GM12865 (cell line): ENCODE results near the gene KLHL25.

Source experiments
- DNase-seq: peaks from one replicate; pipeline ENCODE4 v3.0.0; 2010; ENCODE audit warnings: low read depth
- H3K4me3 ChIP-seq: 2 replicates; pipeline ENCODE4 v1.5.1; 2011; ENCODE audit warnings: mild to moderate bottlenecking, low read depth, low read length, control low read depth
- TF ChIP-seq, protein P1 (sequence below): IDR thresholded peaks from 2 replicates; pipeline ENCODE4 v1.5.1; 2011; ENCODE audit warnings: low read length, control low read depth, low read depth, inconsistent platforms; ENCODE audit not compliant: insufficient read depth; ENCODE audit errors: missing control alignments

The KLHL25 gene

DNA sequence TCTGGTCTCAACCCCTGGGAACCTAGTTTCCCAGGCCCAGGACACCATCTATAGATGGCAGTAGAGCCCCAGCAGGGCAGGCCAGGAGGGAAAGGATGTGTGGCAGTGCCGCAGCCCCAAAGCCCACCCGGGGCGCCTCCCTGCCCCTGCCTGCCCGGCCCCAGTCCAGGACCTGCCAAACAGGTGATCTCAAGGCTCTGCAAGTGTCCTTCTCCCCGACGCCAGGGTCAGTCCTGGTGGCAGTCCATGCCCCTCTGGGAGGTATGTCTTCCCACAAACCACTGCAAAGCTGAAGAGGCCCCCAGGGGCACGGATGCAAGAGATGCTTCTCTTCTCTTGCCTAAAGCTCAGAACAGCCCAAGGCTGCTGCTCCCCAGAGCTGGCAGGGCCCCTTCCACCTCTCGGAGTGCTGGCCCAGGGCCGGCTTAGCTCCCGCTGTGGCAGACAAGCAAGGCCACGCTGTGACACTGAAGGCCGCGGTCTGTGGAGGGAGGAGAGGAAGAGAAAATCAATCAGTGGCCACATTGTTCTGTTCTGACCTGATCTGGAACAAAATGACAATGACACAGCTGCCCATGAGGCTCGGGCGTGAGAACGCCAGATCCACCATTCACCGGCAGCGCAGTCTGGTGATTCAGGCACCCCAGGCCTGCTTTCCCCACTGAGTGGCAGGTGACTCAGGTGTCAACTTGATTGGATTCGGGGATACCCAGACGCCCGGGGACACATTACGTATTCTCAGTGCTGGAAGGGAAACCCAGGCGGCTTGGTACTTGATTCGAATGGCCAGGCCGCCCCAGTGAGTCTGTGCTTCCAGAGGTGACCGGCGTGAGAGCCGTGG is 34.0 kb downstream of the KLHL25 start:
- no peak overlapping the region for H3K4me3 ChIP-seq
- TF ChIP-seq, protein P1, sequence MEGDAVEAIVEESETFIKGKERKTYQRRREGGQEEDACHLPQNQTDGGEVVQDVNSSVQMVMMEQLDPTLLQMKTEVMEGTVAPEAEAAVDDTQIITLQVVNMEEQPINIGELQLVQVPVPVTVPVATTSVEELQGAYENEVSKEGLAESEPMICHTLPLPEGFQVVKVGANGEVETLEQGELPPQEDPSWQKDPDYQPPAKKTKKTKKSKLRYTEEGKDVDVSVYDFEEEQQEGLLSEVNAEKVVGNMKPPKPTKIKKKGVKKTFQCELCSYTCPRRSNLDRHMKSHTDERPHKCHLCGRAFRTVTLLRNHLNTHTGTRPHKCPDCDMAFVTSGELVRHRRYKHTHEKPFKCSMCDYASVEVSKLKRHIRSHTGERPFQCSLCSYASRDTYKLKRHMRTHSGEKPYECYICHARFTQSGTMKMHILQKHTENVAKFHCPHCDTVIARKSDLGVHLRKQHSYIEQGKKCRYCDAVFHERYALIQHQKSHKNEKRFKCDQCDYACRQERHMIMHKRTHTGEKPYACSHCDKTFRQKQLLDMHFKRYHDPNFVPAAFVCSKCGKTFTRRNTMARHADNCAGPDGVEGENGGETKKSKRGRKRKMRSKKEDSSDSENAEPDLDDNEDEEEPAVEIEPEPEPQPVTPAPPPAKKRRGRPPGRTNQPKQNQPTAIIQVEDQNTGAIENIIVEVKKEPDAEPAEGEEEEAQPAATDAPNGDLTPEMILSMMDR, result no peak
- DNase-seq, result no peak

DNA sequence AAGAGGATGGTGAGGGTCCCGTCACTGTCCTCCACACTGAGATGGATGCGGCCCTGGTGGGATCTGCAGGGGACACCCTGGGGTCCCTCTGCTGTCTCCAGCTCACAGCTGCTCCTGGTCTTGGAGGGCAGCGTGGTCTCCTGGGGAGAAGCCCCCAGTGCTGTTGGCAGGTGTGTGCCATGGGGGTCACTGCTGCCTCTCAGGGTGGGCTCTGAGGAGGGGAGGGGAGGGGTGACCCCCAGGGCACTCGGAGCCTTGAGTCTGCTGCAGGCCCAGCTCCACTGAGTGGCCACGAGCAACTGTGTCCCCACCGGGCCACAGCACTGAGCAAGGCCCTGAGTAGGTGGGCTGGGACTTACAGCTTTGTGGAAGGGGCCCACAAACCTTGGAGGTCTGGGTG is 34.7 kb downstream of the KLHL25 start:
- no peak for DNase-seq
- no peak overlapping the region for H3K4me3 ChIP-seq
- TF ChIP-seq, protein P1, result no peak

DNA sequence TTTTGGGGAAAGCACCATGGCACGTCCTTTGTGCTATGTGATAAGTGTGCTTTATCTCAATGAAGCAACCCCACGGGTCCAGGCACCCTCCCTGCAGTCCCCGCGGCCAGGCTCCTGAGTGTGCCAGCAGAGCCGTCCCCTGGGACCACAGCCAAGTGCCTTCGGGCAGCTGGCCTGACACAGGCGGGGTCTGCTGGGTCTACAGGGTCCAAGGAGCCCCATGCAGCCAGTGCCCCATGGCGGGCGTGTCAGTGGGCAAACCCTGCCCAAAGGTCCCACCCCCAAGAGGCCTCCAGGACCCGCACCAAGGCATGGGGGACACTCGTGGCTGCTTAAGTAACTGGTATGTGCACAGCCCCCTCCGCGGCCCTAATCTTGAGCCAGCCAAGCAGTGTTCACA is 35.3 kb downstream of the KLHL25 start:
- TF ChIP-seq, protein P1, result no peak
- DNase-seq, result no peak
- H3K4me3 ChIP-seq, result no peak overlapping the region

DNA sequence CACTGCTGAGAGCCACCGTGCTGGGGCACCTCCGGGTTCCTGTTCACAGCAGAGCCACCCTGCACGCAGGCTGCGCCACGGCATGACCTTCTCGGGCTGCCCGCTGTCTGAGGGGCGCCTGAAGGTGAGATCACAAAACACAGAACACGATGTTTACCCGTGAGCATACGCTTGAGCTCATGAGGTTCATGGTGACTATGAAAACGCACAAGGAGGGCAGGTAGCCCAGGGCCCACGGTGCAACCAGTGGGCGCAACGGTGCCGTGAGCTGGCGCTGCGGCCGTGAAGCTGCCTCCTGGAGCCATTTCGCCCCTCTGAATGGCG is 36.1 kb downstream of the KLHL25 start:
- no peak for DNase-seq
- TF ChIP-seq, protein P1, result no peak

DNA sequence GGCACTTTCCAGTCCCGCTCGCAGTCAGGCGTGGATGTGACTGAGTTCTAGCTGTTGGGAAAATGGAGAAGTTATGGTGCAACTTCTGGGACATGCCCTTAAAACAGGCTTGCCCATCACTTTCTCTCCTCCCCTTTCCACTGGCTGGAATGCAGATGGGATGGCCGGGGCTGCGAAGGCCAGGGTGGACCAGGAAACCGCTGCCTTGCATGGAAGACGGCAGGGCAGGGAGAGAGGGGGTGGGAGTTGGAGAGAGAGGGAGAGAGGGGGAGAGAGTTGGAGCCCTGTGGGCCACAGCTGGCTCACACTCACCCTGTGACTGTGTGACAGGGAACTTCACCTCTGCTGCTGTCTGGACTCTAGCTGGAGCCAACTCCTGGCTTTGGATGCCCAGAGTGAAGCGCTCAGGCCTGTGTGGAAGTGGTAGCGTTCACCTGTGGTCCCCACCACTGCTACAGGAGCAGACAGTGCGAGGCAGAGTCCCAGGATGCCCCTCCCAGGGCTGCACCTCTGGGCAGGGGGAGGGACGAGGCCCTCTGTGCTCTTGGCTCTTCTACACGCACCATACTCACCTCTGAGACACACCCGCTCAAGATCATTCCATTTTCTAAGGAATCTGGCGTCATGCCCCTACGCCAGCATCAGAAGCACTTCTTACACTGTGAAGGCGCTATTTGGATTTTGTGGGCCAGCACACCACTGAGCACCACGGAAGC is 36.6 kb downstream of the KLHL25 start:
- no peak for DNase-seq
- TF ChIP-seq, protein P1, result no peak
- H3K4me3 ChIP-seq, result no peak overlapping the region

More for the DNA sequence above, 36.1 kb downstream of the KLHL25 start:
- no peak overlapping the region for H3K4me3 ChIP-seq

DNA sequence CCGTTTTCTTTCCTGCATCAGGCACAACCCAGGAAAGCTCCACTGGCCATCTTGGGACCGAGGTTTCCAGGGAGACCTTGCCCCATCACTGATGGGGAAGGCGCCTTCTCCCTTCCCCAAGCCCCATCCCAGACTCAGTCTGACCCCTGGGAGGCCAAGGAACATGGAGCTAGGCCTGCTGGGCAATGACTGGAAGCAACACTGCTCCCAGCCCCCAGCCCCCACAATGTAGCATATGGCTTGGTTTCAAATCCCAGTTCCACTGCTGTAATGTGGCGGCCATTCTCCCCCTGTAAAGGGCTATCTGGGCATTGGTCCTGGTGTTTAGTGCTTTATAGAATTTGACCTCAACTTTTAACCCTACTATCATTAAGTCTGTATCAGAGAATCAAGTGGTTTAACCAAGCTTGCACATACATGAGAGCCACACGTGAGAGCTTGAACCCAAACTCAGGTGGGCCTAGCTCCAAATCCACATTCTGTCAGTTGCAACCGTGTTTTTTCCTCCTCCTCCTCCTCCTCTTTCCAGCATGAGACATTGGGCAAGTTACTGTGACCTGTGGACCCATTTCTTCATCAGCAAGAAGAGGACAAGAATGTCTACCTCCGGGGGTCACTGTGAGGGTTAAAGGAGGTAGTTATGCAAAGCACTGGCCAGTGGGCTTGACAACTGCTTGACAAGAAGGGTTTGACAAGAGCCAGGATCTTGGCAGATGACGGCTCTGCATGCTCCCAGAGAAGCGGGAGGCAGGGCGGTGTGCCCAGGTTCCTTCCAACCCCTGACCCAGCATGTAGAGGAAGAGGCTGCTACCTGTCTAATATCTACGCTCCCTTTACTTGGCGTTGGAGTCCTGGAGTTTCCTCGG is 37.4 kb downstream of the KLHL25 start:
- no peak for DNase-seq
- TF ChIP-seq, protein P1, result no peak
- H3K4me3 ChIP-seq, result no peak overlapping the region
